ENCODE measurements around the gene CCSER1. TPM values are rescaled to one million over a fixed set of nuclear protein-coding genes. Genes with fewer than 3 reads are reported as not detected.

Gene CCSER1
- polyA plus RNA-seq, 3 donors: 19.7 to 21.2 (median 20.6) TPM

DNA sequence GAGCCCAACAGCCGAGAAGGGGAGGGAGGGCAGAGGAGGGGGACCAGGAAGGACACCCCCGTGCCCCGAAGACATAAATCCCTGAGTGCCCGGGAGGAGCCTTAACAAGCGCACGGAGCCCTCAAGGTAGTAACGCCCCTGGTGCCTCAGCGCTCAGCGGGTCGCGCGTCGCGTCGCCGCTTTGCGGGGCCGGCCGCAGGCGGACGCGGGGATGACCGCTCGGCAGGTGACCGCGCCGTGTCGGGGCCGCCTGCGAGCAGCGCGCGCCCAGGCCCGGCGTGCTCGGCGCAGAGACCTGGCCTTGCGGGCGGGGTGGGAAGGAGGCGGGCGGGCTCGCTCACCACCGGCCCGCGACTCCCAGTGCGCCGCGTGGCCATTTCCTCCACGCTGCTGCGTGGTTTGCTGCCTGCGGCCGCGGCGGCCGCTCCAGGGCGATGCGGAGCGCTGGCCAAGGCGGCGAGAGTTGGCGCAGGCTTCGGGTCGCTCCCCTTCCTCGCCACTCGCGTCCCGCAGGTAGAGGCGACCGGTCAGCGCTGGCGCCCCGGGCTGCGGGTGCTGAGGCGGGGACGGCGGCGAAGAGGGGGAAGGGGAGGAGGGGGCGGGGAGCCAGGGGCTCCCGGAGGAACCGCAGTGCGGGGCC lies 632 bp downstream of the CCSER1 start:
- DNase-seq (ENCODE audit: low read depth in 3 of 3, low spot score in 2 of 3): peak in 1 of 3 donors; percentile 6

GRCh38 chr4:90128961-90129495 lies 1.8 kb downstream of the CCSER1 start:
- DNase-seq (ENCODE audit: low read depth in 3 of 3, low spot score in 2 of 3): peak in 1 of 3 donors; percentile 12

- peak in 1 of 3 donors; percentile 12 for DNase-seq (ENCODE audit: low read depth in 3 of 3, low spot score in 2 of 3)
These were observed 2.9 kb downstream of the CCSER1 start for GRCh38 chr4:90130076-90130475.

DNA sequence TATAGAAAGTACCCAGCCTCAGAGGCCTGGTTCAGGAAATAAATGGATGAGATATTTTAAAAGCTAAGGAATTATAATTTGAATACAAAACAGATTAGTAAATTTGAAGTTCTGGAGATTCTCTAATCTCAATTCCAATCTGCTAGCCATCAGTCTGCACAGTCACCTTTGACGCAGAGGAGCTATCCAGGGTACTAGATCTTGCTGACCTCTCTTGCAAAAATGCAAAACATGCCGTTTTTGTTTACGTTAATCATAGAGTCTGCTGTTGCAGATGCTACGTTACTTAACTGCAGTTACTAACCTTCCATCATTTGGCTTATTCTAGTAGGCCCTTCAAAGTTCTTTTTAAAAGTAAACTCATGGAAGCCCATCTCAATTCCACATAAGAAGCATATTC lies 10.4 kb downstream of the CCSER1 start:
- no peak for DNase-seq (ENCODE audit: low read depth in 3 of 3, low spot score in 2 of 3)

- no peak for DNase-seq (ENCODE audit: low read depth in 3 of 3, low spot score in 2 of 3)
These were observed 14.9 kb downstream of the CCSER1 start for GRCh38 chr4:90142081-90142480.

- DNase-seq (ENCODE audit: low read depth in 3 of 3, low spot score in 2 of 3): no peak
These were observed 18.1 kb downstream of the CCSER1 start for GRCh38 chr4:90145319-90145718.

- DNase-seq (ENCODE audit: low read depth in 3 of 3, low spot score in 2 of 3): no peak
These were observed 19.1 kb downstream of the CCSER1 start for GRCh38 chr4:90146306-90146705.

- DNase-seq (ENCODE audit: low read depth in 3 of 3, low spot score in 2 of 3): no peak
These were observed 21.5 kb downstream of the CCSER1 start for GRCh38 chr4:90148574-90149148.

GRCh38 chr4:90152024-90152423 lies 24.8 kb downstream of the CCSER1 start:
- no peak for DNase-seq (ENCODE audit: low read depth in 3 of 3, low spot score in 2 of 3)

- DNase-seq (ENCODE audit: low read depth in 3 of 3, low spot score in 2 of 3): no peak
These were observed 32.0 kb downstream of the CCSER1 start for GRCh38 chr4:90159193-90159592.

- no peak for DNase-seq (ENCODE audit: low read depth in 3 of 3, low spot score in 2 of 3)
These were observed 32.9 kb downstream of the CCSER1 start for GRCh38 chr4:90160044-90160443.

DNA sequence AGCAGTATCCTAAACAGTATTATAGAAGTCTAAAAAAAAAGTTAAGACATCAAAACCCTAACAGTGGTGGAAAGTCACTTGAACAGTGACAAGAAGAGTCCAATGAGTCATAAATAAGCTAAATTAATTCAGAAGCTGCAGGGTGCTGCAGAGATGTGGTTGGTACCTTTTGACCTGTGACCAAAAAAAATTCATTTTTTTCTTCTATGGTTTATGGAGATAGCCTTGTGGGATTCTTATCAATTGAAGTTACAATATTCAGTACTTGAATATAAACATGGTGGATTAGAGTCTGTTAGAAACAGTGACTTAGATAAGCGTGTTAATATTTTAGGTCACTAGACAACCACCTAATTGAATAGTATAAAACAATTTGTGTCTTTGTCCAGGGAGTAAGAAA lies 35.4 kb downstream of the CCSER1 start:
- no peak for DNase-seq (ENCODE audit: low read depth in 3 of 3, low spot score in 2 of 3)

GRCh38 chr4:90163872-90164271 lies 36.7 kb downstream of the CCSER1 start:
- no peak for DNase-seq (ENCODE audit: low read depth in 3 of 3, low spot score in 2 of 3)

DNA sequence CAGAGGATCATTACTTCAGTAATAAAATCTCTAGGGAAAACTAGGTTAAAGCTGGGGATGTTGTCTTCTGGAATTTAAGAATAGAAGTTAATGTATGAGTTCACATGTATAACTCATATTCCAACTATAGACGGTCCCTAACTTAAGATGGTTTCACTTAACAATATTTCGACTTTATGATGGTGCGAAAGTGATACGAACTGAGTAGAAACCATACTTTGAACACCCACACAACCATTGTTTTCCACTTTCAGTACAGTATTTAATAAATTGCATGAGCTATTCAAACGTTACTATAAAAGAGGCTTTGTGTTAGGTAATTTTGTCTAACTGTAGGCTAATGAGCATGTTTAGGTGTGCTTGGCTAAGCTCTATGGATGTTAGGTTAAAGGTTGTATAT lies 38.7 kb downstream of the CCSER1 start:
- DNase-seq (ENCODE audit: low read depth in 3 of 3, low spot score in 2 of 3): no peak

DNA sequence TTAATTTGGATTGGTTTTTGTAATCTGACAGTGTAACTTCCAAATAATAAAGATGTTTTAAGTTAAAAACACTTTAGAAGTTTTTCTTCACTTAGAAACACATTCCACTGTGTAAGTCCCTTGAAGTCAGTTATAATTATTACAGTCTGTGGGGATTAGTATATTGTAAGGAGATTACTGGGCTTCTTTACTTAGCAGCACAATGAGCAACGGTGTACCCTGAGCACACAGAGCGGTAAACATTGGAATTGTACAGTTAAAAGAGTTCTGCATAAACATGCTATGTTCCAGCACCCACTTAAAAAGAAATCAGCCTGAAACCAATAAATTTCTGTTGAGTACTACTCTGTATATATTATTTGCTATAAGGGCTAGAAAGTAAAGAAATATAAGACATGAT lies 44.3 kb downstream of the CCSER1 start:
- DNase-seq (ENCODE audit: low read depth in 3 of 3, low spot score in 2 of 3): no peak

- no peak for DNase-seq (ENCODE audit: low read depth in 3 of 3, low spot score in 2 of 3)
These were observed 47.4 kb downstream of the CCSER1 start for GRCh38 chr4:90174621-90175023.

DNA sequence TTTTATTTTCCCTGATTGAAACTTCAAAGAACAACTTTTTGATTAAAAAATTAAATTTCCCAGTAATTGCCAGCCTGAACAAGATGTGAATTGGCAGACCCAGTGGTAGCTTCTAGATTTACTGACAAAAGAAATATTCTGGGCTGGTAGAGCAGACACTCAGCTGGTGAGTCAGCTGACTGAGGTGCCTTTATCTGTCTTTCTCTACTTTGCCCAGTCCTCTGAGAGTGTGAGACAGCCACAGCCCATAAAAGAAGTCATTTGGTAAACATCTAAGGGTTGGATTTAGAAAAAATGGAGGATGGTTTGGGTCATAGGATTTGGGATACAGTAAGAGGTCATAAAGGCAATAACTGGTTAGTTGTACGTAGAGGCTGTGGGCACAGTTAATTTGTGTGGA lies 54.5 kb downstream of the CCSER1 start:
- DNase-seq (ENCODE audit: low read depth in 3 of 3, low spot score in 2 of 3): no peak

DNA sequence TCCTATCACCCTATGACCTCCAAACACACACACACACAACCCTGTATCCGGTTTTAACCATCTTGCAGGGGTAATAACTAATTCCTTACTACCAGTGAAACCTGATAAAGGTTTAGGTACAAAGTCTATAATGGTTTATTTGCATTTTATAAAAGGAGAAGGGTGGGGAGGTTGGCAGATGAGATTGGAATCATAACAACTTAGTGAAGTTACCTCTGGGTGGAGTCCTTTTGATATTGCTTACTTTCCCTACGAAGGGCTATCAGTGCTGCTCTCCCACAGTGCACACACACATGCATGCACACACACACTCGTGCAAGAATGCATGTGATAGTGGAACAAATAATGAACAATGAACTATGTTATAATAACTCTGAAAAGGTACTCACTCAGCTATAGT lies 56.1 kb downstream of the CCSER1 start:
- DNase-seq (ENCODE audit: low read depth in 3 of 3, low spot score in 2 of 3): no peak

- DNase-seq (ENCODE audit: low read depth in 3 of 3, low spot score in 2 of 3): no peak
These were observed 57.4 kb downstream of the CCSER1 start for GRCh38 chr4:90184560-90184959.

DNA sequence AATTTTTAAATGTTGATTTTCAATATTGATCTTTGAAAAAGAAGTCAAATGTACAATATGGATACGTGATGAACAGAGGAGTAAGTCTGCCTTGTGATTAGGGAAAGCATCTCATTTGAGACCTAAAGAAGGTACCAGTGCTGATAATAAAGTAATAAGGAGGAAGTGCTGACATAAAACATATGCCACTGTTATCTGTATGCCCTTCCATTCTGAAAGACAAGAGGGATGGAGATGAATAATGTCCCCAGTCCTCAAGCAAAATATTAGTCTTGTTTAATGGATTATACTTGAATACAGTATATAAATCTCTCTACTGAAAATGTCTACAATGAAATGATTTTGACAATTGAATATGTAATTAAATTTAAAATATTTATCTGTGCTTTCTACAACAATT lies 58.2 kb downstream of the CCSER1 start:
- no peak for DNase-seq (ENCODE audit: low read depth in 3 of 3, low spot score in 2 of 3)

DNA sequence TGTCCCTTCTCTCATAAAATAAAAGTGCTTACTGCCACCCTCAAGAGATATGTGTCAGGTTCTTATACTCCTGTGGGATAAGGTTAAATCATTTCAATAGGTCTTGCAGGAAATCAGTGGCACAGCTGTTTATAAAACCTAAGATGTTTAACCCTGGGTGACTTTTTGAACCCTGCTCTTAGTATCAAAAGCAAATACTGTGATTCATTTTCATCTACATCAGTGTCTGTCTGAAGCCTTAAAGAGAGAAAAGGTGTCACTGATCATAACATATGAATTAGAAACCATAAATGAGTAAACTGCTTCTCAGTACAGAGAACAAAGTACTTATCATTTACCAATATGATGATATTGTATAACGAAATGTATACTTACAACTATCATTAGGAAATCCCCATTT lies 59.0 kb downstream of the CCSER1 start:
- no peak for DNase-seq (ENCODE audit: low read depth in 3 of 3, low spot score in 2 of 3)

DNA sequence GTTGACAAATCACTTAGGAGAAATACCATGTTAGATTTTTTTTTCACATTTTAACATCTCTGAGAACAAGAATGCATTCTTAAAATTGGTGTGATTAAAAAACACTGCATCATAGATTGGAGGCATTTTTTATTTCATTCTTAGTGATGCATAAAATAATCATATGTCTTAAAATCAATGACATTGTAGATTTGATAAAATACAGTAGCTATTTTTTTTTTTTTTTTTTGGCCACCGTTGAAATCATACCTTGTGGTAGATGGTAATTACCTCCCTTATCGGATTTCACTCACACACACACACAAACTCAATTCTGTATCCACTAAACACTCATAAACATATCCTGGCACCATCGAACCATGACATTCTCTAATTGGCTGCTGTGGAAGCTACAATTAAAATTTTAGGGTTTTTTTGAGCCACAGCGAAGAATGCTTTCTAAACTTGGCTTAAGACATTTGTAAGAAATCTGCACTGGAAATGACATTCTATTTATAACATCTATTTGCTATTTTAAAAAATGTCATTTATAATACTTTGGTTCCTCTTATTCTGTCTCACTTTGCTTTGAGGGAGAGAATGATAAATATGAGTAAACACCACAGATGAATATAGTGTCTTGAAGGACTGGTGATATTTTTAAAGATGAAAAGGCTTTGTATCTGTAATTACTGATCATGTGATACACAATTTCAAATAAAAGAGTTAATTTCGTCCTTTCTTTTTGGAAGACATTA lies 60.1 kb downstream of the CCSER1 start:
- no peak for DNase-seq (ENCODE audit: low read depth in 3 of 3, low spot score in 2 of 3)

Measured in right renal cortex interstitium (tissue), 3 donors.